Bronchial epithelial cell (primary cell): ENCODE results near the gene CDK4. TPM values are rescaled to one million over a fixed set of nuclear protein-coding genes. Genes with fewer than 3 reads are reported as not detected.
"Not testable (repeated sequence)": the region's sequence is repeated elsewhere in the genome, so short reads cannot be mapped to it uniquely, and the experiment has no call there.

Experiments
- DNase-seq: peaks from one replicate; pipeline ENCODE4 v3.0.0-alpha.2; 2010; ENCODE audit warnings: low read depth
- FAIRE-seq: peaks from 2 replicates; lab custom pipeline; 2011; peaks lifted over from hg19 to GRCh38; lab: Jason Lieb, UNC
- H3K27me3 ChIP-seq: 2 replicates; pipeline ENCODE4 v1.5.1; 2011; ENCODE audit warnings: low read length; ENCODE audit not compliant: control insufficient read depth, insufficient read depth
- H3K36me3 ChIP-seq: 2 replicates; pipeline ENCODE4 v1.5.1; 2011; ENCODE audit warnings: low read length; ENCODE audit not compliant: control insufficient read depth, insufficient read depth
- H3K4me3 ChIP-seq: 2 replicates; pipeline ENCODE4 v1.5.1; 2011; ENCODE audit warnings: mild to moderate bottlenecking, low read depth, low read length, control low read depth
- total RNA-seq: library from RNA; depleted of rRNA; stranded (reverse); fragments of >200 nt; gene quantifications from 2 replicates; pipeline ENCODE4 v1.2.1, GENCODE V29; 2014
- TF ChIP-seq, protein P1 (sequence below): IDR thresholded peaks from 2 replicates; pipeline ENCODE4 v1.5.1; 2011; ENCODE audit warnings: mild to moderate bottlenecking, moderate library complexity, low read length, control low read depth, inconsistent platforms; ENCODE audit not compliant: insufficient read depth, severe bottlenecking

CDK4 gene
- total RNA-seq, 1 donor from 2014 or later, result 113 TPM

DNA sequence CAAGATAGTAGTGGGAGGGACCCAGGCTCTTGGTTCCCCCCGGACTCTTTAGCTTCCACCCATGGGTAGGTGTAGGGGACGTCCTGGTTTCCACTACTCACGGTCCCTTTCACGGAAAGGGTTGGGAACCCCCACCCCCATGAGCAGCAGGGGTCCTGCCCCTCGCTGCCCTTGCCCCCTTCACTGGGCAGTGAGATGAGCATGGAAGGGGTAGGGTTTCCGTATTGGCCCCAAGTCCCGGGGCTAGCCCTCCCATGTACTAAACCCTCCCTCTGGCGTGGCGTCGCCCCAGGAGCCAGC, 26.3 kb downstream of the CDK4 start:
- H3K4me3 ChIP-seq, result peak overlapping the region; percentile 92
- DNase-seq (no peak), FAIRE-seq (no peak)
- H3K27me3 ChIP-seq, result peaks cover 2% of the 10 kb centered on the region
- peaks cover 1% of the 10 kb centered on the region for H3K36me3 ChIP-seq
- TF ChIP-seq, protein P1, sequence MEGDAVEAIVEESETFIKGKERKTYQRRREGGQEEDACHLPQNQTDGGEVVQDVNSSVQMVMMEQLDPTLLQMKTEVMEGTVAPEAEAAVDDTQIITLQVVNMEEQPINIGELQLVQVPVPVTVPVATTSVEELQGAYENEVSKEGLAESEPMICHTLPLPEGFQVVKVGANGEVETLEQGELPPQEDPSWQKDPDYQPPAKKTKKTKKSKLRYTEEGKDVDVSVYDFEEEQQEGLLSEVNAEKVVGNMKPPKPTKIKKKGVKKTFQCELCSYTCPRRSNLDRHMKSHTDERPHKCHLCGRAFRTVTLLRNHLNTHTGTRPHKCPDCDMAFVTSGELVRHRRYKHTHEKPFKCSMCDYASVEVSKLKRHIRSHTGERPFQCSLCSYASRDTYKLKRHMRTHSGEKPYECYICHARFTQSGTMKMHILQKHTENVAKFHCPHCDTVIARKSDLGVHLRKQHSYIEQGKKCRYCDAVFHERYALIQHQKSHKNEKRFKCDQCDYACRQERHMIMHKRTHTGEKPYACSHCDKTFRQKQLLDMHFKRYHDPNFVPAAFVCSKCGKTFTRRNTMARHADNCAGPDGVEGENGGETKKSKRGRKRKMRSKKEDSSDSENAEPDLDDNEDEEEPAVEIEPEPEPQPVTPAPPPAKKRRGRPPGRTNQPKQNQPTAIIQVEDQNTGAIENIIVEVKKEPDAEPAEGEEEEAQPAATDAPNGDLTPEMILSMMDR, result no peak

GRCh38 chr12:57724936-57725740, 27.0 kb downstream of the CDK4 start:
- TF ChIP-seq, protein P1, result no peak
- peaks cover 2% of the 10 kb centered on the region for H3K27me3 ChIP-seq
- H3K36me3 ChIP-seq, result peaks cover 3% of the 10 kb centered on the region
- H3K4me3 ChIP-seq, result no peak overlapping the region
- DNase-seq, result no peak
- no peak for FAIRE-seq

GRCh38 chr12:57724003-57724935, 27.8 kb downstream of the CDK4 start:
- DNase-seq, result no peak
- FAIRE-seq, result no peak
- Histone ChIP-seq H3K4me3 (no peak overlapping the region), H3K27me3 (peaks cover 1% of the 10 kb centered on the region), H3K36me3 (peaks cover 3% of the 10 kb centered on the region)
- TF ChIP-seq, protein P1, result no peak

- Histone ChIP-seq H3K27me3 (no peaks in the 10 kb centered on the region), H3K36me3 (peaks cover 5% of the 10 kb centered on the region), H3K4me3 (no peak overlapping the region)
- no peak for DNase-seq
- no peak for FAIRE-seq
- TF ChIP-seq, protein P1, result no peak
Measured at GRCh38 chr12:57723630-57723962, 28.5 kb downstream of the CDK4 start.

DNA sequence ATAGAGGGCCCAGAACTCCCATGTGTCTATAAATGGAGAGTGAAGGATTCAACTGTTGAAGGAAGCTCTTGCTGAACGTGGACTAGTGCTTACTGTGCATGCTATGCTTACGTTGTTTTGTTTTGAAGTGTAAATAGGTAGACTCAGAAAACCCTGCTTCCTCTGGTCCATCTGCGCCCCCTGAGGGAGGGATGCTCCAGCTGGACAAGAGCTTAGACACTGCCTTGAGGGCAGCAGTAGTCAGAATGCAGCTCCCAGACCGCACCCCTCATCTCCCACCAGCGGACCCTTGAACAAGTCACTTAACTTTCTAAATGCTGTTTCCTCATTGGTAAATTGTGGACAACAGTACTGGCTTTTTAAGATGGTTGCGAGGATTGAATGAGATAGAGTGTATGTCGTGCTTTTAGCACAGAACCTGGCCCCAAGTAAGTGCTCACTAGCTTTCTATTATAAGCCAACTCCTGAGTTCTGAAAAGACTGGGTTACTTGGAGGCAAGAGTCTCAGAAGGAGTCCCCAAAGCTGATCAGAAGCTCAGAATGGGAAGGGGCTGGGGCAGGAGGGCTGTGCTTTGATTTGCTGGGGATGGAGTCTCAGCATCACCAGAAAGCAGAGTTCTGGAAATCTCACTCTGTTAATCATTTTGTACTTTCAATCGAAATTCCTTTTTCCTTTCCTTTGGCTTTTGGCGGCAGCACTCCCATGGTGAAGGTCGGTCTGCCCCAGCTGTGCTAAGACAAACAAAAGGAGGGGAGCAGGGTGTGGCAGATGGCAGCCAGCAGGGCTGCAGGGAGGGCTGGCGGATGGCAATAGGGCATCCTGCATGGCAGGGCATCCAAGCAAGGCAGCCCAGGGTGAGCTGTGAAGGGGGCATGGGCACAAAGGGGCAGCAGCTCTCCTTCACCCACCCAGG, 29.1 kb downstream of the CDK4 start:
- DNase-seq, result no peak
- Histone ChIP-seq H3K4me3 (no peak overlapping the region), H3K36me3 (peaks cover 5% of the 10 kb centered on the region), H3K27me3 (no peaks in the 10 kb centered on the region)
- TF ChIP-seq, protein P1, result no peak
- no peak for FAIRE-seq

DNA sequence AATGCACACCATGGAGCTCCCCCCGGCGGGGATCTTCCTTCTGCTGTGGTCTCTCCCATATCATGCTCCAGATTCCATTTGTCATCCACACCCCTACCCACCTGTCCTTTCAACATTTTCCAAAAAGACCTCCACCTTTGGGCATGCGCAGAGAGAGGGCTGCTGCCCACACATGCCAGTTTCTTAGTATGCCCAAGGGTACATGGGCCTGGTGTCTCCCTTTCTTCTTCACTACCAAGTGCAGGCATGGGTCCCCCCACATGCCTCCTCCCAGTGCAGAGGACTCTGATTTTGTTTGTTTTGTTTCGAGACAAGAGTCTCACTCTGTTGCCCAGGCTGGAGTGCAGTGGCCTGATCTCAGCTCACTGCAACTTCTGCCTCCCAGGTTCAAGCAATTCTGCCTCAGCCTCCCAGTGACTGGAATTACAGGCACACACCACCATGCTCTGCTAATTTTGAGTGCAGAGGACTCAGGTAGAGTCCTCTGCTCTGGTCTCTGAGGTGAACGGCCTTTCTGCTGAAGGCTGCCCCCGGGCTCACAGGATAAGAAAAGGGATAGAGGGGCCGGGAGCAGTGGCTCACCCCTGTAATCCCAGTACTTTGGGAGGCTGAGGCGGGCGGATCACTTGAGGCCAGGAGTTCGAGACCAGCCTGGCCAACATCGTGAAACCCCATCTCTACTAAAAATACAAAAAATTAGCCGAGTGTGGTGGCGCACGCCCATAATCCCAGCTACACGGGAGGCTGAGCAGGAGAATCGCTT, 30.1 kb downstream of the CDK4 start:
- H3K4me3 ChIP-seq, H3K36me3 ChIP-seq, DNase-seq, H3K27me3 ChIP-seq, FAIRE-seq: not testable (repeated sequence)
